ENCODE results near the gene ZNF503.

Gene ZNF503

GRCh38 chr10:75431180-75432111, 29.9 kb upstream of the ZNF503 start, which contains the start of gene LRMDA:
Gene LRMDA, plus strand, starts transcription at chr10:75431624.
- DNase-seq (ENCODE audit: low read depth), result no peak

GRCh38 chr10:75430000-75430763, 28.6 kb upstream of the ZNF503 start:
- DNase-seq (ENCODE audit: low read depth), result no peak

- DNase-seq (ENCODE audit: low read depth), result no peak
Measured at GRCh38 chr10:75429159-75429827, 27.7 kb upstream of the ZNF503 start.

GRCh38 chr10:75428434-75429158, 27.0 kb upstream of the ZNF503 start:
- DNase-seq (ENCODE audit: low read depth), result no peak

- DNase-seq (ENCODE audit: low read depth), result no peak
Measured at GRCh38 chr10:75427951-75428350, 26.4 kb upstream of the ZNF503 start.

- DNase-seq (ENCODE audit: low read depth), result no peak
Measured at GRCh38 chr10:75426880-75427279, 25.3 kb upstream of the ZNF503 start.

GRCh38 chr10:75425291-75426079, 23.9 kb upstream of the ZNF503 start:
- no peak for DNase-seq (ENCODE audit: low read depth)

GRCh38 chr10:75424571-75424970, 23.0 kb upstream of the ZNF503 start:
- DNase-seq (ENCODE audit: low read depth), result no peak

GRCh38 chr10:75422913-75423312, 21.3 kb upstream of the ZNF503 start:
- no peak for DNase-seq (ENCODE audit: low read depth)

- DNase-seq (ENCODE audit: low read depth), result no peak
Measured at GRCh38 chr10:75418712-75419111, 17.1 kb upstream of the ZNF503 start.

- no peak for DNase-seq (ENCODE audit: low read depth)
Measured at GRCh38 chr10:75418293-75418692, 16.7 kb upstream of the ZNF503 start.

- DNase-seq (ENCODE audit: low read depth), result no peak
Measured at GRCh38 chr10:75417522-75417927, 16.0 kb upstream of the ZNF503 start.

- DNase-seq (ENCODE audit: low read depth), result no peak
Measured at GRCh38 chr10:75414527-75414926, 13.0 kb upstream of the ZNF503 start.

GRCh38 chr10:75410132-75411005, 8.8 kb upstream of the ZNF503 start:
- DNase-seq (ENCODE audit: low read depth), result no peak

- no peak for DNase-seq (ENCODE audit: low read depth)
Measured at GRCh38 chr10:75408911-75409885, 7.6 kb upstream of the ZNF503 start.

- DNase-seq (ENCODE audit: low read depth), result no peak
Measured at GRCh38 chr10:75408509-75408875, 6.9 kb upstream of the ZNF503 start.

GRCh38 chr10:75407713-75408508, 6.3 kb upstream of the ZNF503 start:
- no peak for DNase-seq (ENCODE audit: low read depth)

- no peak for DNase-seq (ENCODE audit: low read depth)
Measured at GRCh38 chr10:75407224-75407712, 5.7 kb upstream of the ZNF503 start.

Measured in activated T-helper 9 cell treated with anti-CD3 and anti-CD28 coated beads, Interleukin-2, amount 50 U/mL, for 16 hours (primary cell).